ENCODE results near the gene BRAT1.

- TF ChIP-seq POLR2A (IDR thresholded peaks at IDR 0.05; ENCODE audit: low read length) = no peak
- TF ChIP-seq GATA1 (IDR thresholded peaks at IDR 0.05; ENCODE audit: low read depth, low read length) = no peak
Observed at GRCh38 chr7:2586326-2587020, 31.1 kb upstream of the BRAT1 start.
